ENCODE results near the gene CNTN4. TPM values are rescaled to one million over a fixed set of nuclear protein-coding genes. Genes with fewer than 3 reads are reported as not detected.

Gene CNTN4
- total and polyA plus RNA-seq, 2 of the 8 experiments (the other 6 are each of a cell fraction or from before 2014, with no cell fraction given): 0.41 to 2.2 TPM

GRCh38 chr3:2153053-2153452 is 54.4 kb downstream of the CNTN4 start (continued):
- TF ChIP-seq CHD7 (IDR thresholded peaks at IDR 0.05; ENCODE audit: insufficient replicate concordance, low read length) (no peak), KDM1A (IDR thresholded peaks at IDR 0.05; ENCODE audit: borderline replicate concordance, low read length) (no peak), TEAD4 (IDR thresholded peaks at IDR 0.05; ENCODE audit: low read depth, low read length) (no peak), RNF2 (IDR thresholded peaks at IDR 0.05; ENCODE audit: borderline replicate concordance, low read depth, low read length, missing control alignments, poor library complexity, severe bottlenecking) (no peak), CBX5 (IDR thresholded peaks at IDR 0.05; ENCODE audit: low read depth, low read length) (no peak), YY1 (IDR thresholded peaks at IDR 0.05; ENCODE audit: low read depth, low read length) (no peak), EP300 (IDR thresholded peaks at IDR 0.05; ENCODE audit: borderline replicate concordance in 1 of 2, low read depth in 2 of 2, low read length in 2 of 2) (no peak), CBX8 (IDR thresholded peaks at IDR 0.05; ENCODE audit: borderline replicate concordance, low read depth, low read length) (no peak), SP2 (IDR thresholded peaks at IDR 0.05; ENCODE audit: low read length) (no peak), CEBPB (IDR thresholded peaks at IDR 0.05; ENCODE audit: low read depth, low read length) (no peak), BACH1 (IDR thresholded peaks at IDR 0.05; ENCODE audit: low read length) (no peak), EZH2 (IDR thresholded peaks at IDR 0.05; ENCODE audit: low read depth, low read length, severe bottlenecking) (no peak)
